ENCODE data around the gene MYO1F. TPM values are rescaled to one million over a fixed set of nuclear protein-coding genes. Genes with fewer than 3 reads are reported as not detected.

The MYO1F gene
- total RNA-seq, 1 donor from 2014 or later = 0.33 TPM

DNA sequence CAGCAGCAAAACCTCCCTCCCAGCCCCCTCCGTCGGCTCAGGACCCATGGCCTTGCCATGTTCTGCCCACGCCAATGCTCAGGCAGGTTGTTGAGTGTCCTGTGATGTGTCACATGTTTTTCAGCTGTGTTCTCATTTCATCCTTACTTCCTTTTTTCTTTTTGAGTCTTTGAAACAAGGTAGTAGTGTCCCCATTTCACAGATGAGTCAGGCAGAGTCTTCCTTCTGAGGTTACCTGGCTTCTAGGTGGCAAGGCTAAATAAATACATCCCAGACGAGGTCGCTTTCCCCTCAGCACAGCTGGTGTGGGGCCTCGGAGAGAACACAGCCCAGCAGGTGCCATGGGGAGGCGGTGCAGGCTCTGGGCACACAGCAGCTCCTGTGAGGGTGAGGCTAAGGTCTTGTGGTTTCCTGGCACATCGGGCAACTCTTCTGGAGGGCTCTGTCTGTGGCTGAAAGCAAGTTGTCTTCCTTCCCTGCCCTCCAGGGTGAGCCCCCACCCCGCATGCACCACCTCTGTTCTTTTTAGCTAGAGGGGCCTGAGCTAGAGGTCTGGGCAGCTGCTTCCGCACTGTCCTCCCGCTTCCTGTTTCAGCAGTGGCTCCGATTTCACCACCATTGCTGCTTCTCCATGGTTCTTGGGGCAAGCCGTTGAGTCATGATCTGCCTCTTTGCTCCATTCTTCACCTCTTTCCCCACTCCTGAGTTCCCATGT is 89.9 kb downstream of the MYO1F start:
- Mint-ChIP-seq H3K4me3 (peak overlapping the region; percentile 76), H3K9me3 (no peaks in the 10 kb centered on the region), H3K27ac (ENCODE audit: unreplicated experiment) (peak overlapping the region; percentile 95), H3K4me1 (peaks cover 40% of the 10 kb centered on the region), H3K36me3 (ENCODE audit: low read depth) (peaks cover 34% of the 10 kb centered on the region), H3K27me3 (ENCODE audit: low read depth) (peaks cover 5% of the 10 kb centered on the region)
- TF ChIP-seq, protein P1, sequence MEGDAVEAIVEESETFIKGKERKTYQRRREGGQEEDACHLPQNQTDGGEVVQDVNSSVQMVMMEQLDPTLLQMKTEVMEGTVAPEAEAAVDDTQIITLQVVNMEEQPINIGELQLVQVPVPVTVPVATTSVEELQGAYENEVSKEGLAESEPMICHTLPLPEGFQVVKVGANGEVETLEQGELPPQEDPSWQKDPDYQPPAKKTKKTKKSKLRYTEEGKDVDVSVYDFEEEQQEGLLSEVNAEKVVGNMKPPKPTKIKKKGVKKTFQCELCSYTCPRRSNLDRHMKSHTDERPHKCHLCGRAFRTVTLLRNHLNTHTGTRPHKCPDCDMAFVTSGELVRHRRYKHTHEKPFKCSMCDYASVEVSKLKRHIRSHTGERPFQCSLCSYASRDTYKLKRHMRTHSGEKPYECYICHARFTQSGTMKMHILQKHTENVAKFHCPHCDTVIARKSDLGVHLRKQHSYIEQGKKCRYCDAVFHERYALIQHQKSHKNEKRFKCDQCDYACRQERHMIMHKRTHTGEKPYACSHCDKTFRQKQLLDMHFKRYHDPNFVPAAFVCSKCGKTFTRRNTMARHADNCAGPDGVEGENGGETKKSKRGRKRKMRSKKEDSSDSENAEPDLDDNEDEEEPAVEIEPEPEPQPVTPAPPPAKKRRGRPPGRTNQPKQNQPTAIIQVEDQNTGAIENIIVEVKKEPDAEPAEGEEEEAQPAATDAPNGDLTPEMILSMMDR (conservative IDR thresholded peaks at IDR 0.05) = no peak
- no peak for DNase-seq (ENCODE audit: low read depth, low spot score)

- peaks cover 5% of the 10 kb centered on the region for H3K27me3 Mint-ChIP-seq (ENCODE audit: low read depth)
- no peak for DNase-seq (ENCODE audit: low read depth, low spot score)
- H3K4me3 Mint-ChIP-seq = peak overlapping the region; percentile 61
- H3K36me3 Mint-ChIP-seq (ENCODE audit: low read depth) = peaks cover 34% of the 10 kb centered on the region
- TF ChIP-seq, protein P1 (conservative IDR thresholded peaks at IDR 0.05) = no peak
- H3K4me1 Mint-ChIP-seq = peaks cover 42% of the 10 kb centered on the region
- H3K27ac Mint-ChIP-seq (ENCODE audit: unreplicated experiment) = peak overlapping the region; percentile 95
- no peaks in the 10 kb centered on the region for H3K9me3 Mint-ChIP-seq
Observed at GRCh38 chr19:8486661-8487136, 90.5 kb downstream of the MYO1F start.

GRCh38 chr19:8485561-8486371 is 91.5 kb downstream of the MYO1F start:
- no peak for DNase-seq (ENCODE audit: low read depth, low spot score)
- H3K27ac Mint-ChIP-seq (ENCODE audit: unreplicated experiment) = peak overlapping the region; percentile 89
- H3K36me3 Mint-ChIP-seq (ENCODE audit: low read depth) = peaks cover 36% of the 10 kb centered on the region
- no peak overlapping the region for H3K4me3 Mint-ChIP-seq
- peaks cover 39% of the 10 kb centered on the region for H3K4me1 Mint-ChIP-seq
- TF ChIP-seq, protein P1 (conservative IDR thresholded peaks at IDR 0.05) = no peak
- no peaks in the 10 kb centered on the region for H3K9me3 Mint-ChIP-seq
- peaks cover 5% of the 10 kb centered on the region for H3K27me3 Mint-ChIP-seq (ENCODE audit: low read depth)

DNA sequence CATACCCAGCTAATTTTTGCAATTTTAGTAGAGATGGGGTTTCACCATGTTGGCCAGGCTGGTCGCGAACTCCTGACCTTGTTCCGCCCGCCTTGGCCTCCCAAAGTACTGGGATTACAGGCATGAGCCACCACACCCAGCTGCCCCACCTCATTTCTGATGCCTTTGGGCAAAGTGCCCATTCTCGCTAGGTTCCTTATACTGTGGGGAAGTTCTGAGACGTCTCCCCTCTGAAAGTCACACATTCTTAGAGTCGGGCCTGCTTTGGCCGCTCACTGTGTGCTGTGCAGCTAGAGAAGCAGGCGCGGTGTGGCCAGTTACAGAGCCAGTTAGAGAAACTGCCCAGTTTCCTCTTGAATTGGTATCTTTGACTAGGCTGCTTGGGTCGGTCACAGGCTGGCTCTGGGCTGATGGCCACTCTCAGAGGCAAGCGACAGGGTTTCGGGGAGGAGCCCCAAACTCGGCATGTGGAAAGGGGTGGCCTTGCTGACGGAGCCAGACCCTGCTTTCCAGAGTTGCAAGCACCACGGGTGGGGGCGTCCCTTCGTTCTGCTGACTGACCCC is 92.8 kb downstream of the MYO1F start:
- peaks cover 5% of the 10 kb centered on the region for H3K27me3 Mint-ChIP-seq (ENCODE audit: low read depth)
- H3K27ac Mint-ChIP-seq (ENCODE audit: unreplicated experiment) = no peak overlapping the region
- H3K36me3 Mint-ChIP-seq (ENCODE audit: low read depth) = peaks cover 37% of the 10 kb centered on the region
- DNase-seq (ENCODE audit: low read depth, low spot score) = no peak
- H3K9me3 Mint-ChIP-seq = no peaks in the 10 kb centered on the region
- H3K4me1 Mint-ChIP-seq = peaks cover 34% of the 10 kb centered on the region
- TF ChIP-seq, protein P1 (conservative IDR thresholded peaks at IDR 0.05) = no peak
- no peak overlapping the region for H3K4me3 Mint-ChIP-seq

DNA sequence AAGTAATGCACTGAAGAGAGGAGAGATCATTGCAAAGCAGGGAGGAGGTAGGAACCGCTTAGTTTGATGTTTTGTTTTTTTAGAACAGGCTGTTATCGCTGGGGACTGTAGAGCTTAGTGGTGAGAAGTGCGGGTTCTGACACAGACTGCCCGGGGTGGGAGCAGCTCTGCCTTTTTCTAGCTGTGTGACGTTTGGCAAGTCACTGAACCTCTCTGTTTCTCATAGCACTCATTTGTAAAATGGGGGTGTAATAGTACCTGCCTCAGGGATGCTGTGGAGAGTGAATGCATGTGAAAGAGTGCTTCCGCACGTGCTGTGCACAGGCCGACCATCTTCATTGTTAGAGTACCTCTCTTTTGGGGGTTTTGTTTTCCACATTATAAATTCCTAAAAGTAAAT is 94.1 kb downstream of the MYO1F start:
- no peak overlapping the region for H3K4me3 Mint-ChIP-seq
- H3K27me3 Mint-ChIP-seq (ENCODE audit: low read depth) = no peaks in the 10 kb centered on the region
- TF ChIP-seq, protein P1 (conservative IDR thresholded peaks at IDR 0.05) = no peak
- H3K27ac Mint-ChIP-seq (ENCODE audit: unreplicated experiment) = peak overlapping the region; percentile 76
- peaks cover 32% of the 10 kb centered on the region for H3K36me3 Mint-ChIP-seq (ENCODE audit: low read depth)
- H3K9me3 Mint-ChIP-seq = no peaks in the 10 kb centered on the region
- peaks cover 30% of the 10 kb centered on the region for H3K4me1 Mint-ChIP-seq
- no peak for DNase-seq (ENCODE audit: low read depth, low spot score)
